LNCaP clone FGC (cell line): ENCODE measurements around the gene KIR3DL1.
"Not testable (repeated sequence)": the region's sequence is repeated elsewhere in the genome, so short reads cannot be mapped to it uniquely, and the experiment has no call there.

Source experiments
- DNase-seq: peaks from one replicate; pipeline ENCODE4 v3.0.0-alpha.2; 2011; ENCODE audit warnings: low read depth
- H3K4me3 ChIP-seq: 2 replicates; pipeline ENCODE4 v1.5.1; 2011; ENCODE audit warnings: mild to moderate bottlenecking, low read depth, low read length, control low read depth
- CTCF ChIP-seq: IDR thresholded peaks from 2 replicates; pipeline ENCODE4 v1.5.1; 2012; ENCODE audit warnings: mild to moderate bottlenecking; ENCODE audit not compliant: control insufficient read depth, insufficient read depth; ENCODE audit errors: extremely low read depth

KIR3DL1 gene

GRCh38 chr19:54816251-54816650 is at the start of gene KIR3DL1:
Gene KIR3DL1, plus strand, starts transcription at chr19:54816468.
- DNase-seq, H3K4me3 ChIP-seq: not testable (repeated sequence)

- not testable (repeated sequence) for H3K4me3 ChIP-seq, DNase-seq
Observed at GRCh38 chr19:54769646-54770045, 46.6 kb upstream of the KIR3DL1 start, which contains the start of gene KIR2DL1. Gene KIR2DL1, plus strand, starts transcription at chr19:54769793. Its CDS starts 58 bp downstream, at chr19:54769851.

GRCh38 chr19:54770511-54770910 is 45.8 kb upstream of the KIR3DL1 start:
- H3K4me3 ChIP-seq, DNase-seq: not testable (repeated sequence)

- H3K4me3 ChIP-seq, DNase-seq: not testable (repeated sequence)
Observed at GRCh38 chr19:54771018-54771960, 45.0 kb upstream of the KIR3DL1 start.

GRCh38 chr19:54772666-54773065 is 43.6 kb upstream of the KIR3DL1 start:
- not testable (repeated sequence) for H3K4me3 ChIP-seq, DNase-seq

GRCh38 chr19:54775095-54775815 is 41.0 kb upstream of the KIR3DL1 start:
- DNase-seq: not testable (repeated sequence)

GRCh38 chr19:54775830-54776229 is 40.4 kb upstream of the KIR3DL1 start:
- not testable (repeated sequence) for DNase-seq, H3K4me3 ChIP-seq

More at GRCh38 chr19:54775095-54775815, 41.0 kb upstream of the KIR3DL1 start:
- H3K4me3 ChIP-seq: not testable (repeated sequence)

- DNase-seq, H3K4me3 ChIP-seq: not testable (repeated sequence)
Observed at GRCh38 chr19:54777851-54778250, 38.4 kb upstream of the KIR3DL1 start.

- not testable (repeated sequence) for DNase-seq, H3K4me3 ChIP-seq
Observed at GRCh38 chr19:54778896-54779295, 37.4 kb upstream of the KIR3DL1 start.

GRCh38 chr19:54782916-54783315 is 33.4 kb upstream of the KIR3DL1 start:
- not testable (repeated sequence) for DNase-seq, H3K4me3 ChIP-seq

- not testable (repeated sequence) for DNase-seq, H3K4me3 ChIP-seq
Observed at GRCh38 chr19:54786091-54786723, 30.1 kb upstream of the KIR3DL1 start.

GRCh38 chr19:54788154-54788553 is 28.1 kb upstream of the KIR3DL1 start:
- not testable (repeated sequence) for DNase-seq, H3K4me3 ChIP-seq

GRCh38 chr19:54790711-54791110 is 25.6 kb upstream of the KIR3DL1 start:
- no peak for TF ChIP-seq CTCF
- H3K4me3 ChIP-seq: no peak overlapping the region
- DNase-seq: no peak
